ENCODE measurements around the gene RXFP4.
"Not testable (repeated sequence)": the region's sequence is repeated elsewhere in the genome, so short reads cannot be mapped to it uniquely, and the experiment has no call there.

The RXFP4 gene, protein sequence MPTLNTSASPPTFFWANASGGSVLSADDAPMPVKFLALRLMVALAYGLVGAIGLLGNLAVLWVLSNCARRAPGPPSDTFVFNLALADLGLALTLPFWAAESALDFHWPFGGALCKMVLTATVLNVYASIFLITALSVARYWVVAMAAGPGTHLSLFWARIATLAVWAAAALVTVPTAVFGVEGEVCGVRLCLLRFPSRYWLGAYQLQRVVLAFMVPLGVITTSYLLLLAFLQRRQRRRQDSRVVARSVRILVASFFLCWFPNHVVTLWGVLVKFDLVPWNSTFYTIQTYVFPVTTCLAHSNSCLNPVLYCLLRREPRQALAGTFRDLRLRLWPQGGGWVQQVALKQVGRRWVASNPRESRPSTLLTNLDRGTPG

DNA sequence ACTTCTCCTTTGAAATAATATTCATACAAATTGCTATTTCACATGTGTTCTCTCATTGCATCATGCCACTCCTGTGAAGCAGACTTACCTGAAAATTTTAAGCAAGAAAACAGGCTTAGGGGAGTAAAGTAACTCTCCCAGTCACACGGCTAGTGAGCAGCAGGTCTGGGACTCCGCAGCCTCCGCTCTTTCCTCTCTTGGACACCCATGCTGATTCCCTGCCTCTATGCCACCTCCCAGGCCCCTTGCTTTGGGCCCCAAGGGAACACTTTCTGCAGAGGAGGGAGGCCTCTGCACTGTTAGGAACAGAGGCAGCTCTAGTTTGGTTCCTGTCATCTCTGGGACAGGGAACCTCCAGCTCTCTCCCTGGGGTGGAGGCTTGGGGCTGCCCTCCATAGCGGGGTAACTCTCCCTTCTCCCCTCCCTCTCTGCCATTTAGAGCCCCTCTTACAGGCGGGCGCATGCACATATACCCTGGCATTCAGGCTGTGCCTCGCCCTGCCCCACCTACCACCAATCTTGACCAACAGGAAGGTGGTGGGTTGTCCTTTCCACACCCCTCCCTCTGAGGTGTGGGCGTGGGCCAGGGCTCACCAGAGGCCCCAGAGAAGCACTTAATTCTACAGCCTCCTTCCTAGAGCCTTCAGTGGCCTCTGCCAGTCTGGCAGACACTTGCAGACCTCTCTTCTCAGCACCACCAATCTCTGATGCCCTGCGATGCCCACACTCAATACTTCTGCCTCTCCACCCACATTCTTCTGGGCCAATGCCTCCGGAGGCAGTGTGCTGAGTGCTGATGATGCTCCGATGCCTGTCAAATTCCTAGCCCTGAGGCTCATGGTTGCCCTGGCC lies at the start of gene RXFP4:
RXFP4 (plus strand) TSS at position 646 of the 852 bp plus-strand sequence; CDS start at position 718, 72 bp downstream.
- no peak for DNase-seq

GRCh38 chr1:155892796-155893195 lies 48.6 kb upstream of the RXFP4 start:
- DNase-seq, result no peak

DNA sequence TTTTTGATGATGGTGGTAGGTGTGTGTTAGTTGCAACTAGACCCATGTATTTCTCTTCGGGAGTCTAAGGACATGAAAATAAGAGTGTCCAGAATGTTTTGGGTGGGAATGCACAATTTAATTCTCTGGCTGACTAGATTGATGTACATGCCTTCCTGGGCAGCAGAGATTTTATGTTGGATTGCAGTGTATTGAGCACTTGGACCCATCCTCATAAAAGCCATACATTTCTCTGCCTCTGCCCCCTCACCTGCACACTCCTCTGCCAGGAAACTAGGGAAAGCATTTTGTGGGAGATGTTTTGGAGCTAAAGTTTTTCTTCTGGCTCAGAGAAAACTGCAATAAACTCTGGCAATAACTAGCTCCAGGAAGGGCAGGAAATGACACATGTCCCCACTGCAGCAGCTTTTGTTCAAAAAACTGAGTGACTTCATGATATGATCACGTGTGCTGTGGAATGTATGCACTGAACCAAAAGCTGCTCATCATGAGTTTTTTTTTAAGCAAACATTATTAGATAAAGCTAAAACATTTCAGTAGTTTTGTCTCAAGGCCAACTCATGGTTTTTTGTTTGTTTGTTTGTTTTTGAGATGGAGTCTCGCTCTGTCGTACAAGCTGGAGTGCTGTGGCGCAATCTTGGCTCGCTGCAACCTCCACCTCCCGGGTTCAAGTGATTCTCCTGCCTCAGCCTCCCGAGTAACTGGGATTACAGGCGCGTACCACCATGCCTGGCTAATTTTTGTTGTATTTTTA lies 47.9 kb upstream of the RXFP4 start:
- DNase-seq, result no peak

DNA sequence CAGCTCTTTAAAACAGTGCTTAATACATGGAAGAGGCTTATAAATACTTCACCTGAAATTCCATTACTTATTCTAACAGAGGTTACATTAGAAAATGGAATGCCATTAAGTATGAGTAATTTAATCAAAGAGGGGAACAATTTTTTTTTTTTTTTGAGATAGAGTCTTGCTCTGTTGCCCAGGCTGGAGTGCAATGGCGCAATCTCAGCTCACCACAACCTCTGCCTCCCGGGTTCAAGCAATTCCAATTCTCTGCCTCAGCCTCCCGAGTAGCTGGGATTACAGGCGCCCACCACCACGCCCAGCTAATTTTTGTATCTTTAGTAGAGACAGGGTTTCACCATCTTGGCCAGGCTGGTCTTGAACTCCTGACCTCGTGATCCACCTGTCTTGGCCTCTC lies 45.8 kb upstream of the RXFP4 start:
- not testable (repeated sequence) for DNase-seq

DNA sequence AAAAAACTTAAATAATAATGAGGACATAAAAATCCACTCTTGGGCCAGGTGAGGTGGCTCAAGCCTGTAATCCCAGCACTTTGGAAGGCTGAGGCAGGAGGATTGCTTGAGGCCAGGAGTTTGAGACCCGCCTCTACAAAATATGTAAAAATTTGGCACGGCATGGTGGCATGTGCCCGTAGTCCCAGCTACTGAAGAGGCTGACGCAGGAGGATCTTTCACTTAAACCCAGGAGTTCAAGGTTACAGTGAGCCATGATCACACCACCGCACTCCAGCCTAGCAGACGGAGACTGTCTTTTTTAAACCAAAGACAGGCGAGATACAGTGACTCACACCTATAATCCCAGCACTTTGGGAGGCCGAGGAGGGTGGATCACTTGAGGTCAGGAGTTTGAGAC lies 45.0 kb upstream of the RXFP4 start:
- not testable (repeated sequence) for DNase-seq

- no peak for DNase-seq
Measured at GRCh38 chr1:155897746-155898145, 43.7 kb upstream of the RXFP4 start.

GRCh38 chr1:155898888-155899287 lies 42.5 kb upstream of the RXFP4 start:
- no peak for DNase-seq

GRCh38 chr1:155899683-155900082 lies 41.8 kb upstream of the RXFP4 start:
- DNase-seq, result no peak

DNA sequence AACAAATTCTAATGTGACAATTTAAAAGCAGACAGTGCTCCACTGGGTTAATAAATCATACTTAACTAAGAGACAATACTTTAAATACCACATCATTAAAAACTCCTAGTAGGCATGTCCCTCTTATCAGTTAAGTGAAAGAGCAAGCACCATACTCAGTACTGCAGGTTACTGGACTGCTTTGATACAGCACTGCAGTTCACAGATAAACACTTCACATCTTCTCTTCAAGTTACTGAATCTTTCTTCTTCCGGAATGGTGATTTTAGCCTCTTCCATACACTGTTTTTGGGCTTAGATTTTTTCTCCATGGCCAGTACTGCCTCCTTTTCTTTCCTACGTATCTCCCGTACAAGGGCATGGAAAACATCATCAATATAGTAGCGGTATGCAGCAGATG lies 41.3 kb upstream of the RXFP4 start:
- DNase-seq, result no peak

GRCh38 chr1:155904261-155904660 lies 37.2 kb upstream of the RXFP4 start:
- DNase-seq, result no peak

- DNase-seq, result no peak
Measured at GRCh38 chr1:155909894-155910293, 31.5 kb upstream of the RXFP4 start.

DNA sequence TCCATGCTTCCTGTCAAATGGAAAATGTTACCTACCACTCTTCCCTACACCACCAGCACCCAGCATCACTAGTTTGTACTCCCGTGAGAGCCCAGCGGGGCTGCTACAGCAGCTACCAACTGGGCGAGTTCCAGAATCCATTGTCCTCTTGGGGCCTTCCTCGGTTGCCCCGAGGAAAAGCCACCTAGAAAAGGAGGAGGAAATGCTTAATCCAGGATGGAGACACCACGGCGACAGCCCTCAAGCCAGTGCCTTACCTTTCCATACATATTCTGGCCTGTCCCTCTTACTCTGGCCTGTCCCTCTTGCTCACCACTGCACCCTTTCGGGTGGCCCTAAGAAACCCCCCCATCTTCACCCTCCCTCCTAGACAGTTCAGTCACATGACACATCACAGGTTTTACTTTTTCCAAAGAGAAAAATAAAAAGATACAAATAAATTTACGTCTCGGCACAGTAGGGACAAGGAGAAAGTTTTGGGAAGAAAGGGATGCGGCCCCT lies 30.8 kb upstream of the RXFP4 start:
- peak in 1 of 2 experiments; percentile 29 for DNase-seq

DNA sequence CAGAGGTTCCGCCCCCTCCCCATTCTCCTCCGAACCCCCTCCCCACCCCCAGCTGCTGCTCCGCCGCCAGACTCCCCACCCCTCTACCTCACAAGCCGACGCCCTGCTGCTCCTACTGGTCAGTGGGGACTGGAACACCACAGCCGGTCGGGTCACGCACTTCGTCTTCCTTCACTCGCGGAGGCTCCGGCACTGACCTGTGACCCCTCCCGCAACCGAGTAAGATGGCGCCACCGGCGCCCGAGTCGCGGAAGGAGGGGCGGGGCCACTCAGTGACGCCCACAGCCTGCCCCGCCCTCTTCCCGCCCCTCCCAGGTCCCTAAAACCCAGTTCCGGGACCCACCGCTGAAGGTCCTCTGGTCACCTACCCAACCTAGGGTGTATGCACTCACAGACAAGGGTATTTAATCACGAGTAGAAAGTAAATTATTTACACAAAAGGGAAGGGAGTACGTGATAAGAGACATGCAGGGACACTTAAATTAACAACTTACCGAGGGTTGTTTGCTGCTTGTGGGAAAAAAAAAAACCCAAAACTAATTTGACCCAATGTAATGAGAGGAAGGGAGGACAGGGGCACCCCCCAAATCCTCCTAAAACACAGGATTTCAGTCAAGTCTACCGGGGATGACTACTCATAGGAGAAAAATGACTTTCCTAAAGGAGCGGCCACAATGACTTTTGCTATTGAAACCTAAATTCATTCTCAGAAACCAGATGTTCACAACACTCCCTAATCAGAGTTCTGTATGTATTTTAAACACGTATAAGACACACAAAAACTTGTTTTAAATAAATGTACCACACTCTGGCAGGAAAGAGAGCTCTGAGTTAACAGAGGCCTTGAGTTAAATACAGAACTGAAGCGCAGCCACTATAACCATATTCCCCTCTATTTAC lies 30.0 kb upstream of the RXFP4 start, which contains the start of gene RIT1:
RIT1 (minus strand) TSS at position 194 of the 900 bp plus-strand sequence. CDS start 588 bp downstream, outside the sequence.
- DNase-seq, result peak; percentile 65 to 87

DNA sequence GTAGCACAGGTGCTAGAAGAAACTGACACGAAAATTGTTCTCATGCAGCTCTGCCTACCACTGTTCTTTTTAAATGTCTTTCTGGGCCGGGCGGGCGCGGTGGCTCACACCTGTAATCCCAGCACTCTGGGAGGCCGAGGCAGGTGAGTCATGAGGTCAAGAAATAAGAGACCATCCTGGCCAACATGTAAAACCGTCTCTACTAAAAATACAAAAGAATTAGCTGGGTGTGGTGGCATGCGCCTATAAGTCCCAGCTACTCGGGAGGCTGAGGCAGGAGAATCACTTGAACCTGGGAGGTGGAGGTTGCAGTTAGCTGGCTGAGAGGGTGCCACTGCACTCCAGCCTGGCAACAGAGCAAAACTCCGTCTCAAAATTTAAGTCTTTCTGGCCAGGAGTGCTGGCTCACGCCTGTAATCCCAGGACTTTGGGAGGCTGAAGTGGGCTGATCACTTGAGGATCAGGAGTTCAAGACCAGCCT lies 29.3 kb upstream of the RXFP4 start:
- no peak for DNase-seq

GRCh38 chr1:155913969-155914757 lies 27.3 kb upstream of the RXFP4 start:
- no peak for DNase-seq

DNA sequence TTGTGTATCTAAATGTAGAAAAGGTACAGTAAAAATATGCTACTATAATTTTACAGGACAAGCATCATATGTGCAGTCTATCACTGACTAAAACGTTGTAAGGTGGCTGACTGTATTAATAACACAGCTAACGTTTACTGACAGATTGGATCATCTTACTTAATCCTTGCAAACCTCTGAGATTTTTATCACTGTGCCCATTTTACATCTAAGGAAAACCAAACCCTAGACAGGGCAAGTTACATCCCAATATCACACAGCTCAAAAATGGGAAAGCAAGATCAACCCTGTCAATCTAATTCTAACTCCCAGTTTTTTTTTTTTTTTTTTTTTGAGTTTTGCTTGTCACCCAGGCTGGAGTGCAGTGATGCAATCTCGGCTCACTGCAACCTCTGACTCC lies 22.8 kb upstream of the RXFP4 start:
- no peak for DNase-seq

GRCh38 chr1:155919801-155920200 lies 21.6 kb upstream of the RXFP4 start:
- DNase-seq, result no peak

- no peak for DNase-seq
Measured at GRCh38 chr1:155920717-155921116, 20.7 kb upstream of the RXFP4 start.

DNA sequence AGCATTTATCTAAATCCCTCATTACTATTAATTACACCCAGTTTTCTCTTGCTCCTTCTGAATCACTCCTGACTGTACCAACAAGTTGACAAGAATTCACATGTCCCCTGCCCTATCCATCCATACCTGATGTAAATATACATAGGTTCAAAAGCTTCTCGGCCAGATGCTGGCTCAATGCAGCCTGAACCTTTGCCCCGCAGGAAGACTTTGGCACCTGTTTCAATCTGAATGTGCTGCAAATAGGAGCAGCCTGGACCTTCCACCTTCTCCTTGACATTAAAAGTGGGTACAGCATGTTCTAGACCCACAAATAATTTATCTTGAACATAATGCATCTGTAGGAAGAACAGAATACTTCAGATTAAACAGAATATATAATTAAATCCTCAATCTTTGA lies 15.9 kb upstream of the RXFP4 start:
- no peak for DNase-seq

DNA sequence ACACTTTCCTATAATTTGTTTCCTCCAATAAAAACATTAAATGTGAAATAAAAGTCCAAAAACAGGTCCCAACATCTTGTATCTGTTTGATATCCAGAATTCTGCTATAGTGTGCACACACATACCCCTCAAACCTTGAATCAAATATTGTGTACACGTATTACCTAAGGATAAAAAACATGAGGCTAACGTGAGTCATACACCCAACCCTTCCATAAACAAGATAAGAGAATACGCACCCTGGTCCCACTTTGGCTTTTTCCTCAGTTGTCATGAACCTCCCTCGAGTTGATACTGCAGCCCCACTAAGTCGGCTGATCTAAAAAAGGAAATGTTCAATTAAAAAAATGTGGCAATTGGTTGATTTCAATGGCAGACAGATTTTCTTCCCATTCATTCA lies 12.4 kb upstream of the RXFP4 start:
- no peak for DNase-seq

DNA sequence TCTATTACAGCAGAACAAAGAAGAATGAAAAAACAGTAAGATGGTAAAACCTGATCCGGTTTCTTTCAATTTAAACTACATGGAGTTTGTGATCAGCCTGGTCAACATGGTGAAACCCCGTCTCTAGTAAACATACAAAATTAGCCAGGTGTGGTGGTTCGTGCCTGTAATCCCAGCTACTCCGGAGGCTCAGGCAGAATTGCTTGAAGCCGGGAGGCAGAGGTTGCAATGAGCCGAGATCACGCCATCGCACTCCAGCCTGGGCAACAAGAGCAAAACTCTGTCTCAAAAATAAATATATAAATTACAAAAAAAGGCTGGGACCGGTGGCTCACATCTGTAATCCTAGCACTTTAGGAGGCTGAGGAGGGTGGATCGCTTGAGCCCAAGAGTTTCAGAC lies 10.7 kb upstream of the RXFP4 start:
- DNase-seq, result not testable (repeated sequence)

Measured in NCI-H446 (cell line).